Gastroesophageal sphincter (tissue), 3 donors: ENCODE results near the gene BDKRB2.

Experiments
- CTCF ChIP-seq, 4 experiments: fragments of 200-600 bp in 2 of 4; fragments of 450-650 bp in 2 of 4; sonication (generic) in 1 of 4; IDR thresholded peaks; one replicate each; pipeline ENCODE4 v1.5.1; 2017 to 2019; ENCODE audit warnings: antibody characterized with exemption in 4 of 4, mild to moderate bottlenecking in 2 of 4, moderate library complexity in 2 of 4
- POLR2A ChIP-seq, 2 donors: fragments of 450-650 bp; IDR thresholded peaks; one replicate each; pipeline ENCODE4 v1.6.1; 2017; ENCODE audit warnings: antibody characterized with exemption in 2 of 2, mild to moderate bottlenecking in 2 of 2, moderate library complexity in 1 of 2
- POLR2AphosphoS5 ChIP-seq: sonication (generic); formaldehyde crosslinking; IDR thresholded peaks from one replicate; pipeline ENCODE4 v1.6.1; 2017; ENCODE audit warnings: antibody characterized with exemption

GRCh38 chr14:96197969-96198368, 6.7 kb upstream of the BDKRB2 start:
- TF ChIP-seq CTCF (IDR thresholded peaks at IDR 0.05) (no peak), POLR2A (IDR thresholded peaks at IDR 0.05) (no peak), POLR2AphosphoS5 (peak; percentile 18)
